ENCODE results near the gene TRPC3. TPM values are rescaled to one million over a fixed set of nuclear protein-coding genes. Genes with fewer than 3 reads are reported as not detected.
"Not testable (repeated sequence)": the region's sequence is repeated elsewhere in the genome, so short reads cannot be mapped to it uniquely, and the experiment has no call there.

TRPC3 gene
- total RNA-seq, 4 donors from 2014 or later: 0.59 to 8.2 (median 3.4) TPM

- no peak for DNase-seq
- no peak overlapping the region for H3K4me3 ChIP-seq
- H3K27me3 ChIP-seq: no peaks in the 10 kb centered on the region
- intact Hi-C loops (cut with DNase I; ENCODE audit: low total_unique reads): no loop called here
- no peaks in the 10 kb centered on the region for H3K36me3 ChIP-seq
- H3K9me3 ChIP-seq: no peaks in the 10 kb centered on the region
- H3K27ac ChIP-seq: no peak overlapping the region
- TF ChIP-seq CTCF (IDR thresholded peaks at IDR 0.05) (no peak), POLR2A (IDR thresholded peaks at IDR 0.05) (no peak)
- H3K4me1 ChIP-seq: no peaks in the 10 kb centered on the region
Observed at GRCh38 chr4:121930304-121930703, 21.6 kb downstream of the TRPC3 start.

- no peaks in the 10 kb centered on the region for H3K9me3 ChIP-seq
- no peak overlapping the region for H3K27ac ChIP-seq
- H3K4me1 ChIP-seq: no peaks in the 10 kb centered on the region
- no peak for DNase-seq
- TF ChIP-seq CTCF (IDR thresholded peaks at IDR 0.05): no peak
- TF ChIP-seq POLR2A (IDR thresholded peaks at IDR 0.05): no peak
- intact Hi-C loops (cut with DNase I; ENCODE audit: low total_unique reads): no loop called here
- H3K36me3 ChIP-seq: no peaks in the 10 kb centered on the region
- no peak overlapping the region for H3K4me3 ChIP-seq
- no peaks in the 10 kb centered on the region for H3K27me3 ChIP-seq
Observed at GRCh38 chr4:121927948-121928347, 23.9 kb downstream of the TRPC3 start.

DNA sequence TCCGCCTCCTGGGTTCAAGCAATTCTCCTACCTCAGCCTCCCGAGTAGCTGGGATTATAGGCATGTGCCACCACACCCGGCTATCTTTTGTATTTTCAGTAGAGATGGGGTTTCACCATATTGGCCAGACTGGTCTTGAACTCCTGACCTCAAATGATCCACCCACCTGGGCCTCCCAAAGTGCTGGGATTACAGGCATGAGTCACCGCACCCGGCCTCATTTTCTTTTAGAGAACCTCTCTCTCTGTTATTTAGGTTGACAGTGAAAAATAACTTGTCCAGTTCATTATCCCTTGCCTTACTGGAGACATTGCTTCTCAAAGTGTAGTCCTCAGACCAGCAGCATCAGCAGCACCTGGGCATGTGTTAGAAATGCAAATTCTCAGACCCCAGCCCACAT, 25.4 kb downstream of the TRPC3 start:
- intact Hi-C loops (cut with DNase I; ENCODE audit: low total_unique reads); H3K4me3 ChIP-seq; H3K36me3 ChIP-seq; H3K27ac ChIP-seq; H3K27me3 ChIP-seq; DNase-seq; H3K9me3 ChIP-seq; H3K4me1 ChIP-seq: not testable (repeated sequence)

- H3K27ac ChIP-seq: no peak overlapping the region
- H3K9me3 ChIP-seq: no peaks in the 10 kb centered on the region
- no peaks in the 10 kb centered on the region for H3K4me1 ChIP-seq
- TF ChIP-seq POLR2A (IDR thresholded peaks at IDR 0.05) (no peak), CTCF (IDR thresholded peaks at IDR 0.05) (no peak)
- H3K36me3 ChIP-seq: no peaks in the 10 kb centered on the region
- no peak overlapping the region for H3K4me3 ChIP-seq
- intact Hi-C loops (cut with DNase I; ENCODE audit: low total_unique reads): no loop called here
- H3K27me3 ChIP-seq: no peaks in the 10 kb centered on the region
- no peak for DNase-seq
Observed at GRCh38 chr4:121923306-121923705, 28.6 kb downstream of the TRPC3 start.

- TF ChIP-seq POLR2A (IDR thresholded peaks at IDR 0.05) (no peak), CTCF (IDR thresholded peaks at IDR 0.05) (no peak)
- no peaks in the 10 kb centered on the region for H3K4me1 ChIP-seq
- no peak overlapping the region for H3K27ac ChIP-seq
- H3K36me3 ChIP-seq: no peaks in the 10 kb centered on the region
- no peak overlapping the region for H3K4me3 ChIP-seq
- no peaks in the 10 kb centered on the region for H3K27me3 ChIP-seq
- no peaks in the 10 kb centered on the region for H3K9me3 ChIP-seq
- no peak for DNase-seq
- intact Hi-C loops (cut with DNase I; ENCODE audit: low total_unique reads): no loop called here
Observed at GRCh38 chr4:121913667-121914066, 38.2 kb downstream of the TRPC3 start.

DNA sequence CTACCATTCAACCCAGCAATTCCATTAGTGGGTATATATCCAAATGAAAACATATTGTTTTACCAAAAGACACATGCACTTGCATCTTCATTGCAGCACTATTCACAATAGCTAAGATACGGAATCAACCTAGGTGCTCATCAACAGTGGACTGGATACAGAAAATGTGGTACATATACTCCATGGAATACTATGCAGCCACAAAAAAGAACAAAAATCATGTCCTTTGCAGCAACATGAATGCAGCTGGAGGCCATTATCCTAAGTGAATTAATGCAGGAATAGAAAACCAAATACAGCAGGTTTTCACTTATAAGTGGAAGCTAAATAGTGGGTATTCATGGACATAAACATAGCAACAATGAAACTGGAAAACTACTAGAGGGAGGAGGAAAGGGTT, 43.5 kb downstream of the TRPC3 start:
- Histone ChIP-seq H3K4me3 (no peak overlapping the region), H3K36me3 (no peaks in the 10 kb centered on the region), H3K9me3 (no peaks in the 10 kb centered on the region), H3K27me3 (no peaks in the 10 kb centered on the region), H3K4me1 (no peaks in the 10 kb centered on the region), H3K27ac (no peak overlapping the region)
- no peak for DNase-seq
- intact Hi-C loops (cut with DNase I; ENCODE audit: low total_unique reads): no loop called here
- TF ChIP-seq CTCF (IDR thresholded peaks at IDR 0.05): no peak
- TF ChIP-seq POLR2A (IDR thresholded peaks at IDR 0.05): no peak

Measured in uterus (tissue), 4 donors.